Ecto neural progenitor cell (in vitro differentiated cells): ENCODE measurements around the gene RHOT1.
"Not testable (repeated sequence)": the region's sequence is repeated elsewhere in the genome, so short reads cannot be mapped to it uniquely, and the experiment has no call there.

Source experiments
- DNase-seq: peaks from one replicate; pipeline ENCODE4 v3.0.0-alpha.2; 2018; ENCODE audit warnings: low spot score

The RHOT1 gene

DNA sequence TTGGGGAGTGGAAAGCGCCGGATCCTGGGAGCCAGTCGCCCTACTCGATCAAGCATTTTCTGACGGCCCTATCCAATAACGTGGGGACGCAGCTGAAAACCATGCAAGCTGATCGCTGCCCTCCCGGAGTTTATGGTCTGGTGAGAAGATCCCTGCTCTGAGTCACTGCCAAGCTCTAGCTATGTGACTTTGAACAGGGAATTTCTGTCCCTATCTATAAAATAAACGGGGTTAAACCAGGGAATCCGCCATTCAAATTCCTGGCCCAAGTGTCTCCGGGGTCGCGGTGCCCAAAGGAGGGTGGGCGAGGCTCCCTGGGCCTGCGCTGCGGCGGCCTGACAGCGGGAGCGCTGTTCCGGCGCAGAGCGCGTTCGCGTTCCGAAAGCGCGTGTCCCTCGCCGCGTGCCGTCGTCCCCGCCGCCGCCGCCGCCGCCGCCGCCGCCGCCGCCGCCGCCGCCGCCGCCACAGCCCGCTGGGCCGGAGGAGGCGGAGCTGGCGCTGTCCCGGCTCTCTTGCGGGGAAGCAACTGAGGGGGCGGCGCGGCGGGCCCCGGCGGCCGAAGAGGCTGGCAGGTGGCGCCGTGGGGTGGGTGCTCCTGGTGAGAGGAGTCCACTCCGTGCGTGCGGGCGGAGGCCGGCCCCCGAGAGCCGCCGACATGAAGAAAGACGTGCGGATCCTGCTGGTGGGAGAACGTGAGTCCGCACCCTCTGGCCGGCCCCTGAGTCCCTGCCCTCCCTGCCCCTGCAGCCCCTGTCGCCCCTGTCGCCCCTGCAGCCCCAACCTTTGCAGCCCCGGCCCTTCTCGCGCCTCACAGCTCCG is at the start of gene RHOT1:
Gene RHOT1 (plus strand): TSS at position 465 of the 819 bp plus-strand sequence. CDS start 191 bp downstream, at position 656.
- peak; percentile 94 for DNase-seq

DNA sequence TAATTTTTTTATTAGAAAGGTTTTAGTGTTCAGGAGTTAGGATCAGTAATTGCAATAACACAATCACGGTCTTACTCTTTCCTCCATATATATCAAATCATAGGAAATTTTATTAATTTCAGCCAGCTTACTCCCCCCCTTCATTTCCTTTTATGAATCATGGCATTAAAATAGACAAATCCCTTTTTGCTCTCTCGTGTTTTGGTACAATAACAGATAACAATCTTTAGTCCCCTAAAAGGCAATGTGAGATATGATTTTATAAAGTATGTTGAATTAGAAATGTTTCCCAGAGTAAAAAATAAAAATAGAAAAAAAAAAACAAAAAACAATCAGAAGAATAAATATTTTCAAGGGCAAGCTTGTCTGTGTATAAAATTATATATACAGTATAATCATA is 42.6 kb upstream of the RHOT1 start:
- DNase-seq, result no peak

- DNase-seq, result peak; percentile 40
These were observed 42.0 kb upstream of the RHOT1 start for GRCh38 chr17:32100323-32100722.

- peak; percentile 44 for DNase-seq
These were observed 41.2 kb upstream of the RHOT1 start for GRCh38 chr17:32100971-32101631.

DNA sequence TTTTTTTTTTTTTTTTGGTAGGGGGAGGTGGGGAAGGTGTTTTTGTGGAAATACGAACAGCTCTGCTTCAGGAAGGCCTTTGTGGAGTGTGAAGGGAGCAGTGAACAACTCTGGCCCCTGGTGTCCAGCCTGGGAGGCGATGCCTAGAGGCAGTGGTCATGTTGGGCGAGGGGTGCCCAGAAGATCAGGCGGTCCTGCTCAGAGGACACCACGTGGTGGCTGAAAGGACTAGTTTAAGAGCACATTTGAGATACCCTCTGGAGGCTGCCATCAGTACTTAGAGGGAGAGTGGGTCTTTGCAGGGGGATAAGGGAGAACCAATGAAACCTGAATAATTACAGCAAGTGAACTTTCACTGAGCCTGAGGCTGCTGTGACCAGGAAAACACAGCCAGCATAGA is 40.1 kb upstream of the RHOT1 start:
- DNase-seq, result peak; percentile 38

GRCh38 chr17:32102646-32103186 is 39.6 kb upstream of the RHOT1 start:
- DNase-seq, result peak; percentile 19

- DNase-seq, result peak; percentile 42
These were observed 38.7 kb upstream of the RHOT1 start for GRCh38 chr17:32103476-32104113.

- DNase-seq, result no peak
These were observed 38.1 kb upstream of the RHOT1 start for GRCh38 chr17:32104158-32104557.

DNA sequence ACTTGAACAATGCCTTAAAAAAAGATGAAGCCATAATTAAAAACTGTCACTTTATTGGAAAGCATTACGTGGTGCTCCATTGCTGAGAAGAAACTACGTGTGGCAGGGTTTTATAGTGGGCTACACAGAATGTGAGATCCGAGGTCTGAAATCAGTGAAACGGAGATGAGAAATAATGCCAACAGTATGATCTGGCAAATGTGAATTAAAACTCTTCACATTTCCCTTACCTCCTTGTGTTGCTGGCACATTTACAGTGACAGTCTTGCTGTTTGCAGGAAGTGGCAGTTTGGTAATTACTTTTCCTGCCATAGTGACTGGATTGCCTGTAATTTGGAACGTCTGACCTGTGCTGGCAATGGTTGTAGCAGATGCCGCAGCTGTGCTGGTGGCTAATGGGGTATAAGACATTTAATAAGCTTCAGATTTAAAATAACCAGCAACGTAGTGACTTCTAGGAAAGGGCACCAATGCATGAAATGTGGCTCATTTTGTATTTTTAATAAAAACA is 35.8 kb upstream of the RHOT1 start:
- DNase-seq, result not testable (repeated sequence)

GRCh38 chr17:32107194-32107593 is 35.1 kb upstream of the RHOT1 start:
- DNase-seq, result not testable (repeated sequence)

DNA sequence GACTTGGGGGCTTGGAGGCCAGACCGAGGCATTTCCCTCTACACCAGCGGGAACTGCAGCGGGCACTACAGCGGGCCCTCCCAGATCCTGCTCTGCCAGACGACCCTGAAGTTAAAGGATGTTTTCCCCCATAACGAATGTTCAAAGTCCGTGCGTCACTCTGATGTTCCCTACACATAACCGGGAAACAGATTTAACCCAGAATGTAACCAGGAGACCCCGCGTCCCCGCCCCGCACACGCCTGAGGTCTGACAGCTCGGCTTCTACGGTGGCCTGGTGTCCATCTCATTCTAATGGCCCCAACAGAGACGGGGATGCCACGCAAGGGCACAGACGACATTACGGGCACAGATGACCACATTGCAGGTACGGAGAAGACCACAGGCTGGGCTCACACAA is 31.7 kb upstream of the RHOT1 start:
- no peak for DNase-seq

DNA sequence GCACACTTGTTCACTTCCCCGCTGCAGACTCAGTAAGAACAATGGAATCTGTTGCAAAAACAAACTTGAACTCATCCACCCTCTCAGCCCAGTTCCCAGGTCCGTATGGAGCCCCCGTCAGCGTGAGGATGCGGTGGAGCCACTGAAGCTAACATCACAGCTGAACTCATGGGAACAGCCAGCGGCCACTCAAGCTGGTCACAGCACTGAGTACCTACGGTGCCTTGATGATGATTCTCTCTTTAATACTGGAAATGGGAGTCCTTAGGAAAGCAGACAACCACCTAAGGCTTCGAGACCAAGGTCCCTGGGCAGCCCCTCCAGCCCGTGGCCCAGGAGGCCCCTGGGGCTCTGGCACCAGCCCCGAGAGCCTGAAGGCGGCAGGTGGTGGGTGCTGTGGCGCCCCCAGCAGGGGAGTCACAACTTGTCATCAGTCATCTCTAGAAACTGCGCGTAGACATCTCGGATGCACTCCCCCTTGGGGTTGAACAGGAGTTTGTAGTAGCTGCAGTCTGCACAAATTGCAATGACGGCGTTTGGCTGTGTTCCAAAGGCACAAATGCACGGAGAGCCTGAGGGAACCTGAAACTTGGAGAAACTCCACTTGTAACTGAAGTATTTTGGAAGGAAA is 31.0 kb upstream of the RHOT1 start:
- DNase-seq, result peak; percentile 63

DNA sequence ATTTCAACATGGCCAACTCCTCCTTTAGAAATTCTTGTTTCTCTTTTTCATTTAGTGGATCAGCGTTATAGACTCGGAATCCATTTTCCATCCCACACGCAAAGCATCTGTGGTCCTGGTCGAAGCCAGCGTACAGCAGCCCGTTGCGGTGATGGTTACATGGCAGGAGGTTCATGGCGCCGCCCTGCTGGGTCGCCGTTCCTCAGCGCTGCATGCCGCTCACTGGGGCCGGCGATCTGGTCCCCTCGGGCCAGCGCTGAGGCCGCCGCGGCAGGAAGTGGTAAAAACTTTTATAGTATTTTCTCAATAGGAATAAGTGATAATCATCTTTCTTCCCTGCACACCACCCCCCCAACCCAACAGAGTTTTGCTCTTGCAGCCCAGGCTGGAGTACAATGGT is 29.9 kb upstream of the RHOT1 start:
- DNase-seq, result no peak

DNA sequence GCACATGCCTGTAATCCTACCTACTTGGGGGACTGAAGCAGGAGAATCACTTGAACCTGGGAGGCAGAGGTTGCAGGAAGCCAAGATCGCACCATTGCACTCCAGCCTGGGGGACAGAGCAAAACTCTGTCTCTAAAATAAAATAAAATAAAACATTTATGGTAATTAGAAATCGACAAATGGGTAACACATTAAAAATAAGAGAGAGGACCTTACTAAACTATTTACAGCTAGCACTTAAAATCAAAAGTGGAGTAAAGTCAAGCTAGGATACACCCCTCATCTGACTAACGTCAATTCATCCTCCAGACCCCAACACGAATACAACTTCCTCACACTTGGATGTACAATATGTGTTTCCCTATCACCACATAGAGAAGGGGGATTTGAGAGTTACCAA is 27.8 kb upstream of the RHOT1 start:
- DNase-seq, result no peak

DNA sequence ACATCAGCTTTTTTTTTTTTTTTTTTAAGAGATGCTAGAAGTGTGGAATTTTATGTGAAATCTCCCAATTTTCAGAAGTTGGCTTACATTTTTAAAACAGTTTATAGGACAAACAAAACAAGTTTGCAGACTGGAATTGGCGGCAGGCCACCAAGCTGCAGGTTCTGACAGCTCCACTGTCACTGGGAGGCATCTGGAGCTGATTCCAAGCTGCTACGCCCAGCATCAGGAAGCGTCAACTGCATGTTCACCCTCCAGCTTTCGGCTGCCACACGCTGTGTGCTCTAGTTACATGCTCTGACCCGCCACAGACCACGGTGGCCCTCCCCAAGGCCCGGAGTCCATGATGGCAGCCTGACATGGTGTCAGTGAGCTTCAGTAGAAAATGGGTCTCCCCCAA is 26.8 kb upstream of the RHOT1 start:
- DNase-seq, result not testable (repeated sequence)

DNA sequence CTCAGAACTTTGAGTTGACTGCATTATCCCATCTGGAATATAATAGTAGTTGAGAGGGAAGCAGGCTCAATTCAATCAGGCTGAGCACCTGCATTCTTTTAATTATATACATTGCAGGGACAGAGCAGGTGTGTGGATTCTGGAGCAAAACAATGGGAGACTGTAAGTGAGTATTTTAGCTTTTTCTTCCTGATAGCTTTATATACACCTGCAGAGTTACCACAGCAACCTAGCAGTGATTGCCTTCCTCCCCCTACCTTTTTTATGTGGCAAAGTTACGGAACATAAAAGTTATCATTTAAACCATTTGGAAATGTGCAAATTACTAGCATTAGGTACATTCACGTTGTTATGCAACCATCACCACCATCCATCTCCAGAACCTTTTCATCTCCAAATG is 25.4 kb upstream of the RHOT1 start:
- no peak for DNase-seq

DNA sequence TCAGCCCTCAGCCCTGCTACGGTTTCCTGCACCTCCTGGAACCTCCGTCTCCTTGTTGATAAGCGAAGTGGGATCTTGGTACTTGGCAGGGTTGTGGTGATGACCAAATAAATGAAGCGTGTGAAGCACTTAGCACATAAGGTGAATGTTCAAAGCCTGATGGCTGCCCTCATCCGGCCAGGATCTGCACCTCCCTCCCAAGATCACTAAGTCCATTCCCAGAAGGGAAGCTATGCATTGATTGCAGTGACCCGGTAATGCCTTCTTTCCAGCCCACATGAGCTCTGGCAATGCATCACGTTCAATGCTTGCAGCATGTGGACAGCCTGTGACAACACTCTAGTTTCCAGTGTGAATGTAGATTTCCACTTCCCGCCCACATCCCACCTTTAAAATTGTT is 24.9 kb upstream of the RHOT1 start:
- DNase-seq, result no peak

DNA sequence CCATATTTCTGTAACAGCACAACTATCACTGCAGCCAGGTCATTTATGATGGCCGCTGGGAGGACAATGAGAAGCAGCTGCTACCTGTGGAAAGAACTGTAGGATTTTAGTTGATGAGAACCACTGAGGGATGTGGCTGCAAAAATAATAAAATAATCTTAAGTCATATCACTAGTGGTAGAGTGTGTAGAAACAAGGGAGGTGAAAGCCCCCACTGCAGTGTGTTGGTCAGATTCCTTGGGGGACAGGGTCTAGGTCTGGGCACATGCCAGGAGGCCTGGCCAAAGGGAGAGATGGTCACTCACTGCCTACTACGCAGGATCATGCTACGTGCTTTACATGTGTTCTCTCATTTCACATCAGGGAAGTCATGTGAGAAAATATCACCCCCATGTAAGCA is 24.2 kb upstream of the RHOT1 start:
- not testable (repeated sequence) for DNase-seq

DNA sequence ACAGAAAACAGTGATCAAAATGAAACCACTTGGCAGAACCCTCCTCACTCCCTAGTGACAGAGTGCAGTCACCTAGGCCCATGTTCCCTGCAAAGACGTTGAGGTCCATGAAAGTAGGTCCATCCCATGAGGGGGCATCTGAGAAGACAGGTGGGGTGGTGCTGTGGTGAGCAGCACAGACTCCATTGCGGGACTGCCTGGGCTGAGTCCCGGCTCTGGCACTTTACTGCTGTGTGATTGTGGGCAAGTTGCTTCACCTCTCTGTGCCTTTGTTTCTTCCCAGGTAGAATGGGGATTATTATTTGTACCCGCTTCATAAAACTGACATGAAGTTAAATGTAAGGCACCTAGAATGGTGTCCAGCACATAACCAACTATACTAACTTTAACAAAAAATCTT is 23.5 kb upstream of the RHOT1 start:
- no peak for DNase-seq

DNA sequence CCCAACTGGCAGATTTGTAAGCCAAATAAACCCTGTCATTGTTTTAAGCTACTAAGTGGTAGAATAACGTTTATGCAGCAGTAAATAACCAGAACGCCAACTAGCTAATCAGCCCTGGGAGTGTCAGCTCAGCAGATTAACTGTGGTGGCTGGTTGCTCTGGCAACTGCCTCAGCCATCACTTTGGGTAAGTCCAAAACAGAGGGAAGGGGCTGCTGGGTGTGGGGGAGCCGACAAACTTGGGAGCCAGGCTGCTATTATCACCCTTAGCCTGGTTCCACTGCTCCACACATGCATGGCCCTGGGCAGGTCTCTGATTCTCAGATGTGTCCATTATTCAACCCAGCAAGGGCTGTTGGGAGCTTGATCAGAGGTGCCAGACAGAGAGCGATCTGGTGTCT is 22.2 kb upstream of the RHOT1 start:
- peak; percentile 60 for DNase-seq

GRCh38 chr17:32120716-32121115 is 21.6 kb upstream of the RHOT1 start:
- no peak for DNase-seq

GRCh38 chr17:32123782-32124181 is 18.5 kb upstream of the RHOT1 start:
- no peak for DNase-seq
